HepG2 (cell line): ENCODE measurements around the gene HDGF. TPM values are rescaled to one million over a fixed set of nuclear protein-coding genes. Genes with fewer than 3 reads are reported as not detected.

Experiments used
- ARID3A ChIP-seq: IDR thresholded peaks from 2 replicates; pipeline ENCODE4 v1.6.1; 2012; ENCODE audit warnings: low read depth, low read length, improper control_type of control experiment
- DDIT3 ChIP-seq: sonication (generic); formaldehyde crosslinking; IDR thresholded peaks from 2 replicates; pipeline ENCODE4 v1.4.0; 2020; ENCODE audit warnings: mild to moderate bottlenecking, missing genetic modification reagents
- EEA1 ChIP-seq: sonication (generic); formaldehyde crosslinking; IDR thresholded peaks from 2 replicates; pipeline ENCODE4 v1.5.1; 2020; ENCODE audit warnings: mild to moderate bottlenecking, missing genetic modification reagents, borderline replicate concordance
- FOXK1 ChIP-seq: sonication (generic); formaldehyde crosslinking; IDR thresholded peaks from 2 replicates; pipeline ENCODE4 v1.4.0; 2020; ENCODE audit warnings: low read depth, missing genetic modification reagents, borderline replicate concordance
- GATA4 ChIP-seq: sonication (generic); IDR thresholded peaks from 2 replicates; pipeline ENCODE4 v1.6.1; 2016; ENCODE audit warnings: antibody characterized with exemption, low read depth, borderline replicate concordance
- MIER3 ChIP-seq: IDR thresholded peaks from 2 replicates; pipeline ENCODE4 v1.6.1; 2016; ENCODE audit warnings: missing compliant biosample characterization, borderline replicate concordance
- PLRG1 ChIP-seq: fragments of 450-650 bp; conservative IDR thresholded peaks from 2 replicates; pipeline ENCODE4 v1.6.1; 2016
- RFX5 ChIP-seq: IDR thresholded peaks from 2 replicates; pipeline ENCODE4 v1.6.1; 2011; ENCODE audit warnings: low read depth, low read length, improper control_type of control experiment
- SALL2 ChIP-seq: sonication (generic); formaldehyde crosslinking; IDR thresholded peaks from 2 replicates; pipeline ENCODE4 v1.8.1; 2023; ENCODE audit warnings: mild to moderate bottlenecking, missing genetic modification reagents, inconsistent platforms
- ZNF10 ChIP-seq: sonication (generic); formaldehyde crosslinking; IDR thresholded peaks from 2 replicates; pipeline ENCODE4 v1.4.0; 2020; ENCODE audit warnings: mild to moderate bottlenecking, low read depth, missing genetic modification reagents, borderline replicate concordance
- ZNF142 ChIP-seq: sonication (generic); formaldehyde crosslinking; IDR thresholded peaks from 2 replicates; pipeline ENCODE4 v1.4.0; 2020; ENCODE audit warnings: missing genetic modification reagents
- ZNF264 ChIP-seq: sonication (generic); formaldehyde crosslinking; IDR thresholded peaks from 2 replicates; pipeline ENCODE4 v1.4.0; 2020; ENCODE audit warnings: missing genetic modification reagents
- ZNF687 ChIP-seq: sonication (generic); formaldehyde crosslinking; IDR thresholded peaks from 2 replicates; pipeline ENCODE4 v1.5.1; 2020; ENCODE audit warnings: mild to moderate bottlenecking, missing genetic modification reagents, moderate library complexity
- polyA plus RNA-seq, 8 experiments: library from polyadenylated mRNA; depleted of rRNA in 3 of 8; stranded (reverse) in 7 of 8; unstranded in 1 of 8; fragments of >200 nt; fragmentation: Illumina TruSeq in 4 of 8; extraction: Trizol in 4 of 8; gene quantifications; 2 replicates each; pipeline versions ENCODE4 v1.2.1 to v1.2.3, GENCODE V29; 2011 to 2016; ENCODE audit warnings: low read depth in 4 of 8, missing spikeins in 1 of 8, mixed read lengths in 1 of 8; ENCODE audit not compliant: insufficient read depth in 1 of 8
- total RNA-seq, 5 experiments: library from RNA; depleted of rRNA; stranded (reverse); fragments of >200 nt; fragmentation: Illumina TruSeq; extraction: Trizol; gene quantifications; 2 replicates each; pipeline ENCODE4 v1.2.3, GENCODE V29; 2016; ENCODE audit warnings: low read depth in 1 of 5

The HDGF gene
- total and polyA plus RNA-seq, 2 of the 13 experiments (the other 11 are each of a cell fraction or from before 2014, with no cell fraction given): 156 to 196 TPM

- TF ChIP-seq ZNF687 (CRISPR knock-in tag): peak; percentile 83
- peak; percentile 52 for TF ChIP-seq SALL2 (CRISPR knock-in tag)
- TF ChIP-seq ARID3A: 0 out of 2 replicates have a peak, but pooled peaks have one; percentile 29
- peak; percentile 93; the same call in 1 of the 2 replicates for TF ChIP-seq ZNF142 (CRISPR knock-in tag)
- no peak for TF ChIP-seq DDIT3 (CRISPR knock-in tag)
- no peak for TF ChIP-seq EEA1 (CRISPR knock-in tag)
- TF ChIP-seq PLRG1: no peak
- TF ChIP-seq ZNF10 (CRISPR knock-in tag): no peak
- TF ChIP-seq ZNF264 (CRISPR knock-in tag): peak; percentile 37; the same call in 1 of the 2 replicates
- peak; percentile 41; the same call in 1 of the 2 replicates for TF ChIP-seq MIER3
- no peak for TF ChIP-seq RFX5
- peak; percentile 77 for TF ChIP-seq FOXK1 (CRISPR knock-in tag)
- TF ChIP-seq GATA4: no peak
Measured at GRCh38 chr1:156751757-156752481, 444 bp upstream of the HDGF start (continued).
